ENCODE results near the gene FER. TPM values are rescaled to one million over a fixed set of nuclear protein-coding genes. Genes with fewer than 3 reads are reported as not detected.

The FER gene
- total and polyA plus RNA-seq, 2 of the 13 experiments (the other 11 are each of a cell fraction or from before 2014, with no cell fraction given) = 7.9 to 29.0 TPM

DNA sequence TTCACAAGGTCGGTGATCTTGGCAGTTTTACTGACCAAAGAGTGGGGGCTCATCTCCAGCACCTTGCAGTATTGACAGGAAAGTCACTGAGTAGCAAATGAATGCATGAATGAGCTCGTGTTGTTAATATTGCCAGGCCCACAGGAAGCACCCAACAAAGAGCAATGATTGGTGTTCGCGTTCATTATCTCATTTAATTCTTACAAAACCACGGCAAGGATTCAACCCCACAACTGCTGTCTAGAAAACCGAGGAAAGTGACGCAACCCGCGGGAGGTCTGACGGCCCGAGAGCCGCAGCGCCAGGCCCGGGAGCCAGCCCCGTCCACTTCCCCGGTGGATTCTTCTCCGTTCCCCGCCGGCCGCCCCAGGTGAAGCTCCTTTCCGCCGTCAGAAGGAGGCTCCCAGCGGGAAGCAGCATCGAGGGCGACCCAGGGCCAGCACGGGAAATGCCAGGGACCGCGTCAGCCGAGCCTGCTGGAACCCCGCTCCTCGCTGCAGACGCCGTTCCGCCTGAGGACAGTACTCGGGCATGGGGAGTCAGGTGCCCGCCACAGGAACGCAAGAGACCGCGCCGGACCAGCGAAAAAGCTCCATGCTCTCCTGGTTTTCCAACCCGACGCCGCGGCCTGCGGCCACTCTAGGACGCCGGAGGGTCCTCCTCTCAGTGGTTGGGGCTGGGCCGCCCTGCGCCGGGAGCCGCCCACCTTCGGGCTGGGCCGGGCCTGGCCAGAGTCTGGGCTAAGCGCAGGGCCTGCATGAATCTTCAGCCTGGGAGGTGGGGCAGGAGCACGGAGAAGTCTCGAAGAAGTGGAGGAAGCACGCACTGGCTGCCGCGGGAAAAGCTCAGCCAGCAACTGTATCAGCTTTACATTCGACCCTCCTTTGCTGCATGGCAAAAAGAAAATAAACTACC is 19.8 kb upstream of the FER start (continued):
- TF ChIP-seq, protein P1, sequence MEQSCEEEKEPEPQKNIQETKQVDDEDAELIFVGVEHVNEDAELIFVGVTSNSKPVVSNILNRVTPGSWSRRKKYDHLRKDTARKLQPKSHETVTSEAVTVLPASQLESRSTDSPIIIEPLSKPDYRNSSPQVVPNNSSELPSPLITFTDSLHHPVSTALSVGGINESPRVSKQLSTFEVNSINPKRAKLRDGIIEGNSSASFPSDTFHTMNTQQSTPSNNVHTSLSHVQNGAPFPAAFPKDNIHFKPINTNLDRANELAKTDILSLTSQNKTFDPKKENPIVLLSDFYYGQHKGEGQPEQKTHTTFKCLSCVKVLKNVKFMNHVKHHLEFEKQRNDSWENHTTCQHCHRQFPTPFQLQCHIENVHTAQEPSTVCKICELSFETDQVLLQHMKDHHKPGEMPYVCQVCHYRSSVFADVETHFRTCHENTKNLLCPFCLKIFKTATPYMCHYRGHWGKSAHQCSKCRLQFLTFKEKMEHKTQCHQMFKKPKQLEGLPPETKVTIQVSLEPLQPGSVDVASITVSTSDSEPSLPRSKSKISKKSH (CRISPR knock-in tag; IDR thresholded peaks at IDR 0.05; ENCODE audit: borderline replicate concordance) = peak; percentile 86
- TF ChIP-seq, protein P2, sequence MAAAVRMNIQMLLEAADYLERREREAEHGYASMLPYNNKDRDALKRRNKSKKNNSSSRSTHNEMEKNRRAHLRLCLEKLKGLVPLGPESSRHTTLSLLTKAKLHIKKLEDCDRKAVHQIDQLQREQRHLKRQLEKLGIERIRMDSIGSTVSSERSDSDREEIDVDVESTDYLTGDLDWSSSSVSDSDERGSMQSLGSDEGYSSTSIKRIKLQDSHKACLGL (CRISPR knock-in tag; IDR thresholded peaks at IDR 0.05) = peak; percentile 93
- no peak for TF ChIP-seq GABPA (IDR thresholded peaks at IDR 0.05; ENCODE audit: low read depth, low read length)
- no peak for TF ChIP-seq GABPA (CRISPR knock-in tag; IDR thresholded peaks at IDR 0.05; ENCODE audit: low read depth)
- TF ChIP-seq KDM5A (IDR thresholded peaks at IDR 0.05; ENCODE audit: borderline replicate concordance, low read length) = no peak
- TF ChIP-seq, protein P3, sequence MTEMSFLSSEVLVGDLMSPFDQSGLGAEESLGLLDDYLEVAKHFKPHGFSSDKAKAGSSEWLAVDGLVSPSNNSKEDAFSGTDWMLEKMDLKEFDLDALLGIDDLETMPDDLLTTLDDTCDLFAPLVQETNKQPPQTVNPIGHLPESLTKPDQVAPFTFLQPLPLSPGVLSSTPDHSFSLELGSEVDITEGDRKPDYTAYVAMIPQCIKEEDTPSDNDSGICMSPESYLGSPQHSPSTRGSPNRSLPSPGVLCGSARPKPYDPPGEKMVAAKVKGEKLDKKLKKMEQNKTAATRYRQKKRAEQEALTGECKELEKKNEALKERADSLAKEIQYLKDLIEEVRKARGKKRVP (CRISPR knock-in tag; IDR thresholded peaks at IDR 0.05) = peak in 1 of 2 experiments; percentile 52; a peak in 1 of 4 replicates
- no peak for TF ChIP-seq ZNF296 (CRISPR knock-in tag; conservative IDR thresholded peaks at IDR 0.05)
- TF ChIP-seq ZNF670 (CRISPR knock-in tag; IDR thresholded peaks at IDR 0.05; ENCODE audit: borderline replicate concordance) = peak; percentile 98
- TF ChIP-seq JDP2 (CRISPR knock-in tag; IDR thresholded peaks at IDR 0.05; ENCODE audit: borderline replicate concordance) = peak; percentile 19; the same call in 1 of the 2 replicates
- TF ChIP-seq CHD4 (IDR thresholded peaks at IDR 0.05; ENCODE audit: borderline replicate concordance, low read length) = no peak
- TF ChIP-seq, protein P4, sequence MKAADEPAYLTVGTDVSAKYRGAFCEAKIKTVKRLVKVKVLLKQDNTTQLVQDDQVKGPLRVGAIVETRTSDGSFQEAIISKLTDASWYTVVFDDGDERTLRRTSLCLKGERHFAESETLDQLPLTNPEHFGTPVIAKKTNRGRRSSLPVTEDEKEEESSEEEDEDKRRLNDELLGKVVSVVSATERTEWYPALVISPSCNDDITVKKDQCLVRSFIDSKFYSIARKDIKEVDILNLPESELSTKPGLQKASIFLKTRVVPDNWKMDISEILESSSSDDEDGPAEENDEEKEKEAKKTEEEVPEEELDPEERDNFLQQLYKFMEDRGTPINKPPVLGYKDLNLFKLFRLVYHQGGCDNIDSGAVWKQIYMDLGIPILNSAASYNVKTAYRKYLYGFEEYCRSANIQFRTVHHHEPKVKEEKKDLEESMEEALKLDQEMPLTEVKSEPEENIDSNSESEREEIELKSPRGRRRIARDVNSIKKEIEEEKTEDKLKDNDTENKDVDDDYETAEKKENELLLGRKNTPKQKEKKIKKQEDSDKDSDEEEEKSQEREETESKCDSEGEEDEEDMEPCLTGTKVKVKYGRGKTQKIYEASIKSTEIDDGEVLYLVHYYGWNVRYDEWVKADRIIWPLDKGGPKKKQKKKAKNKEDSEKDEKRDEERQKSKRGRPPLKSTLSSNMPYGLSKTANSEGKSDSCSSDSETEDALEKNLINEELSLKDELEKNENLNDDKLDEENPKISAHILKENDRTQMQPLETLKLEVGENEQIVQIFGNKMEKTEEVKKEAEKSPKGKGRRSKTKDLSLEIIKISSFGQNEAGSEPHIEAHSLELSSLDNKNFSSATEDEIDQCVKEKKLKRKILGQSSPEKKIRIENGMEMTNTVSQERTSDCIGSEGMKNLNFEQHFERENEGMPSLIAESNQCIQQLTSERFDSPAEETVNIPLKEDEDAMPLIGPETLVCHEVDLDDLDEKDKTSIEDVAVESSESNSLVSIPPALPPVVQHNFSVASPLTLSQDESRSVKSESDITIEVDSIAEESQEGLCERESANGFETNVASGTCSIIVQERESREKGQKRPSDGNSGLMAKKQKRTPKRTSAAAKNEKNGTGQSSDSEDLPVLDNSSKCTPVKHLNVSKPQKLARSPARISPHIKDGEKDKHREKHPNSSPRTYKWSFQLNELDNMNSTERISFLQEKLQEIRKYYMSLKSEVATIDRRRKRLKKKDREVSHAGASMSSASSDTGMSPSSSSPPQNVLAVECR (CRISPR knock-in tag; IDR thresholded peaks at IDR 0.05; ENCODE audit: borderline replicate concordance) = peak; percentile 79
- TF ChIP-seq ZNF33A (CRISPR knock-in tag; IDR thresholded peaks at IDR 0.05; ENCODE audit: borderline replicate concordance) = peak; percentile 98
- TF ChIP-seq ZNF337 (CRISPR knock-in tag; IDR thresholded peaks at IDR 0.05; ENCODE audit: borderline replicate concordance, low read depth) = no peak
- TF ChIP-seq KAT2B (IDR thresholded peaks at IDR 0.05; ENCODE audit: borderline replicate concordance, low read depth, low read length) = no peak
- TF ChIP-seq ZFP36L1 (CRISPR knock-in tag; IDR thresholded peaks at IDR 0.05) = 0 out of 2 replicates have a peak, but pooled peaks have one; percentile 74
- TF ChIP-seq ZNF101 (CRISPR knock-in tag; IDR thresholded peaks at IDR 0.05; ENCODE audit: borderline replicate concordance, low read depth) = no peak
- TF ChIP-seq ZNF569 (CRISPR knock-in tag; IDR thresholded peaks at IDR 0.05; ENCODE audit: borderline replicate concordance) = no peak
- 0 out of 2 replicates have a peak, but pooled peaks have one; percentile 17 for TF ChIP-seq ZKSCAN1 (IDR thresholded peaks at IDR 0.05; ENCODE audit: low read length)
- TF ChIP-seq, protein P5, sequence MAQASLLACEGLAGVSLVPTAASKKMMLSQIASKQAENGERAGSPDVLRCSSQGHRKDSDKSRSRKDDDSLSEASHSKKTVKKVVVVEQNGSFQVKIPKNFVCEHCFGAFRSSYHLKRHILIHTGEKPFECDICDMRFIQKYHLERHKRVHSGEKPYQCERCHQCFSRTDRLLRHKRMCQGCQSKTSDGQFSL (CRISPR knock-in tag; IDR thresholded peaks at IDR 0.05) = peak; percentile 60; the same call in 1 of the 2 replicates
- TF ChIP-seq ZNF629 (CRISPR knock-in tag; conservative IDR thresholded peaks at IDR 0.05) = no peak
- no peak for TF ChIP-seq PAF1 (CRISPR knock-in tag; IDR thresholded peaks at IDR 0.05)

All from HepG2 (cell line).